Breast epithelium (tissue), 3 donors: ENCODE results near the gene ADRM1.

ENCODE experiments used
- POLR2A ChIP-seq: fragments of 450-650 bp; IDR thresholded peaks from one replicate; pipeline ENCODE4 v1.6.1; 2016; ENCODE audit warnings: antibody characterized with exemption, mild to moderate bottlenecking, moderate library complexity
- POLR2AphosphoS5 ChIP-seq, 3 donors: sonication (generic); formaldehyde crosslinking; IDR thresholded peaks; one replicate each; pipeline ENCODE4 v1.6.1; 2017; ENCODE audit warnings: antibody characterized with exemption in 3 of 3
- TF ChIP-seq, protein P1 (sequence below), 3 donors: fragments of 450-650 bp; IDR thresholded peaks; one replicate each; pipeline ENCODE4 v1.5.1; 2016 to 2017; ENCODE audit warnings: antibody characterized with exemption in 3 of 3, mild to moderate bottlenecking in 3 of 3, moderate library complexity in 3 of 3

DNA sequence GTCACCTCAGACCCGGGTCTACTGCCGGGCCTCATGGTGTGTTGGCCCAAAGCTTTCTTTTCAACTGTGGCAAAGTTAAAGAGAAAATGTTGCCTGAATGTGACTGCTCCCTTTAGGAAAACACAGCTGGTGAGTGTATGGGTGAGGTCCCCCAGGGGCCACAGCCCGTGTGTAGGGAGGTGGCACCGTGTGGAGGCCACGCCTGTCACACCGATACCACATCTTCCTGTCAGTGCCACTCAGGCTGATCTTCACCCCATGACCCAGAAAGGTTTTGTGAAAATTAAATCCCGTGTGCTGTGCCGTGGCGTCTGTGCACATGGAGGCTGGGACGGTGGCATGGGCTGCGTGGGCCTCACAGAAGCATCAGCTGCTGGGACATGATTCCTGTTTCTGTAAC lies 10.7 kb upstream of the ADRM1 start:
- TF ChIP-seq, protein P1, sequence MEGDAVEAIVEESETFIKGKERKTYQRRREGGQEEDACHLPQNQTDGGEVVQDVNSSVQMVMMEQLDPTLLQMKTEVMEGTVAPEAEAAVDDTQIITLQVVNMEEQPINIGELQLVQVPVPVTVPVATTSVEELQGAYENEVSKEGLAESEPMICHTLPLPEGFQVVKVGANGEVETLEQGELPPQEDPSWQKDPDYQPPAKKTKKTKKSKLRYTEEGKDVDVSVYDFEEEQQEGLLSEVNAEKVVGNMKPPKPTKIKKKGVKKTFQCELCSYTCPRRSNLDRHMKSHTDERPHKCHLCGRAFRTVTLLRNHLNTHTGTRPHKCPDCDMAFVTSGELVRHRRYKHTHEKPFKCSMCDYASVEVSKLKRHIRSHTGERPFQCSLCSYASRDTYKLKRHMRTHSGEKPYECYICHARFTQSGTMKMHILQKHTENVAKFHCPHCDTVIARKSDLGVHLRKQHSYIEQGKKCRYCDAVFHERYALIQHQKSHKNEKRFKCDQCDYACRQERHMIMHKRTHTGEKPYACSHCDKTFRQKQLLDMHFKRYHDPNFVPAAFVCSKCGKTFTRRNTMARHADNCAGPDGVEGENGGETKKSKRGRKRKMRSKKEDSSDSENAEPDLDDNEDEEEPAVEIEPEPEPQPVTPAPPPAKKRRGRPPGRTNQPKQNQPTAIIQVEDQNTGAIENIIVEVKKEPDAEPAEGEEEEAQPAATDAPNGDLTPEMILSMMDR (IDR thresholded peaks at IDR 0.05): no peak
- no peak for TF ChIP-seq POLR2A
- TF ChIP-seq POLR2AphosphoS5 (IDR thresholded peaks at IDR 0.05): no peak
